Astrocyte of the cerebellum (primary cell): ENCODE measurements around the gene PTCH1.

Source experiments
- DNase-seq: peaks from one replicate; pipeline ENCODE4 v3.0.0-alpha.2; 2011; ENCODE audit warnings: low read depth
- H3K4me3 ChIP-seq: 2 replicates; pipeline ENCODE4 v1.5.1; 2011; ENCODE audit warnings: mild to moderate bottlenecking, low read depth, low read length, moderate library complexity
- in situ Hi-C: cut with HindIII; loops from 2 replicates; pipeline ENCODE4 v1.10.0; 2017; ENCODE audit warnings: low sequenced_read_pairs
- TF ChIP-seq, protein P1 (sequence below): IDR thresholded peaks from 2 replicates; pipeline ENCODE4 v1.5.1; 2012; ENCODE audit warnings: low read length, low read depth, moderate library complexity, mild to moderate bottlenecking; ENCODE audit errors: missing control alignments

Gene PTCH1

DNA sequence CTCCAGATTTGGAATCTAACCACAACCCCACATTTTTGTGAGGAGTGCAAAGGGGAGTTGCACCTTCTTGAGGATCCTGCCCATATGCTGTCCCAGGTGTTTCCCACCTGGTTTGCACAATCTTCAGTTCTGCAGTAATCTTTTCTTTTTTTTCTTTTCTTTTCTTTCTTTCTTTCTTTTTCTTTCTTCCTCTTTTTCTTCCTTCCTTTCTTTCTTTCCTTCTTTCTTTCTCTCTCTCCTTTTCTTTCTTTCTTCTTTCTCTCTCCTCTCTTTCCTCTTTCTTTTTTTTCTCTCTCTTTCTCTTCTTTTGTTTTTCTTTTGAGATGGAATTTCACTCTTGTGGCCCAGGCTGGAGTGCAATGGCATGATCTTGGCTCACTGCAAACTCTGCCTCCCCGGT, 109.2 kb downstream of the PTCH1 start:
- DNase-seq: no peak
- H3K4me3 ChIP-seq: no peak overlapping the region
- in situ Hi-C loops: no loop called here
- TF ChIP-seq, protein P1, sequence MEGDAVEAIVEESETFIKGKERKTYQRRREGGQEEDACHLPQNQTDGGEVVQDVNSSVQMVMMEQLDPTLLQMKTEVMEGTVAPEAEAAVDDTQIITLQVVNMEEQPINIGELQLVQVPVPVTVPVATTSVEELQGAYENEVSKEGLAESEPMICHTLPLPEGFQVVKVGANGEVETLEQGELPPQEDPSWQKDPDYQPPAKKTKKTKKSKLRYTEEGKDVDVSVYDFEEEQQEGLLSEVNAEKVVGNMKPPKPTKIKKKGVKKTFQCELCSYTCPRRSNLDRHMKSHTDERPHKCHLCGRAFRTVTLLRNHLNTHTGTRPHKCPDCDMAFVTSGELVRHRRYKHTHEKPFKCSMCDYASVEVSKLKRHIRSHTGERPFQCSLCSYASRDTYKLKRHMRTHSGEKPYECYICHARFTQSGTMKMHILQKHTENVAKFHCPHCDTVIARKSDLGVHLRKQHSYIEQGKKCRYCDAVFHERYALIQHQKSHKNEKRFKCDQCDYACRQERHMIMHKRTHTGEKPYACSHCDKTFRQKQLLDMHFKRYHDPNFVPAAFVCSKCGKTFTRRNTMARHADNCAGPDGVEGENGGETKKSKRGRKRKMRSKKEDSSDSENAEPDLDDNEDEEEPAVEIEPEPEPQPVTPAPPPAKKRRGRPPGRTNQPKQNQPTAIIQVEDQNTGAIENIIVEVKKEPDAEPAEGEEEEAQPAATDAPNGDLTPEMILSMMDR: no peak

DNA sequence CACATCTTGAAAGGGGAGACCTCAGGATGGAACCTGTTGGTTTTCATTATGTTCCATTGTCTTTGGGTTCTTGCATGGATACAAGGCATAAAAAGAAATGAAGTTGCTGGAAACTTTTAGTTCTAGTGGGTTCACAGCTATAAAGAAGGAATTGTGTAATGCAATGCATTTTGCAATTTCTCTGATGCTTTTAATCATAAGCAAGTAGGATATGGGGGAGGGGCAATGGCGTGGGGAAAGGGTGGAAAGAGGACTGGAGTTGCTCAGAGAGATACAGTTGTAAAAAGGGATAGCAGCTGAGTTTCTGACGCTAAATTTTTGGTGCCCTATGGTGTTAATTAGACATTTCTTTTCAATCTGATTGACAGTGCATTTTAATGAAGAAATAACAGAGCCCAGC, 110.7 kb downstream of the PTCH1 start:
- in situ Hi-C loops: no loop called here
- no peak overlapping the region for H3K4me3 ChIP-seq
- DNase-seq: no peak
- TF ChIP-seq, protein P1: no peak

DNA sequence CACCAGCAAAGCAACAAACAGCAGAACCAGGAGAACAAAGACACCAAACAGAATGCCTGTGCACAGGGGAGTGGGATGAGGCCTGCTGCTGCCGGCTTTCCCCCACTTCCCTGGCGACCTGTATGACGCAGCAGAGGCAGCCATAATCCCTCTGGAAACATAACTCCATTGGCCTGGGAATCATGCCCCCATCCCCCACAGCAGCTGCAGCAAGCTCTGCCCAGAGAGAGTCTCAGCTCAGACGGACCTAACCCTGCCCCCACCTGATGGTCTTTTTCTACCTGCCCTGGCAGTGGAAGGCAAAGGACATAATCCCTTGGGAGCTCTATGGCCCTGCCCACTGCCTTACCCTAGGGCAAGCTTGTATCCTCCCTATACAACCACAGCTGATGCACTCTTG, 117.5 kb downstream of the PTCH1 start:
- no peak overlapping the region for H3K4me3 ChIP-seq
- DNase-seq: no peak
- in situ Hi-C loops: no loop called here
- TF ChIP-seq, protein P1: no peak
